Gastrocnemius medialis (tissue), 4 donors: Measurements from ENCODE around the gene SNCG.
"Not testable (repeated sequence)": the region's sequence is repeated elsewhere in the genome, so short reads cannot be mapped to it uniquely, and the experiment has no call there.

Source experiments
- CTCF ChIP-seq, 5 experiments: fragments of 450-650 bp in 3 of 5; fragments of 200-600 bp in 2 of 5; sonication (generic) in 2 of 5; IDR thresholded peaks in 4 of 5; conservative IDR thresholded peaks in 1 of 5; 1 replicate in 4 of 5; 2 replicates in 1 of 5; pipeline ENCODE4 v1.5.1; 2016 to 2019; ENCODE audit warnings: antibody characterized with exemption in 5 of 5, mild to moderate bottlenecking in 3 of 5, moderate library complexity in 3 of 5
- POLR2A ChIP-seq, 2 donors: fragments of 450-650 bp; IDR thresholded peaks; one replicate each; pipeline ENCODE4 v1.6.1; 2017; ENCODE audit warnings: antibody characterized with exemption in 2 of 2, mild to moderate bottlenecking in 2 of 2, moderate library complexity in 2 of 2

GRCh38 chr10:87007124-87007523, 48.7 kb downstream of the SNCG start:
- TF ChIP-seq POLR2A (IDR thresholded peaks at IDR 0.05); CTCF (IDR thresholded peaks at IDR 0.05 in 4 of 5, conservative IDR thresholded peaks at IDR 0.05 in 1 of 5): not testable (repeated sequence)
